Globus pallidus (tissue), 1 donor: Measurements from ENCODE around the gene ITIH3.
"Not testable (repeated sequence)": the region's sequence is repeated elsewhere in the genome, so short reads cannot be mapped to it uniquely, and the experiment has no call there.

ENCODE experiments used
- DNase-seq: peaks from one replicate; pipeline ENCODE4 v3.0.0-alpha.2; 2015; ENCODE audit warnings: low spot score

Gene ITIH3, protein sequence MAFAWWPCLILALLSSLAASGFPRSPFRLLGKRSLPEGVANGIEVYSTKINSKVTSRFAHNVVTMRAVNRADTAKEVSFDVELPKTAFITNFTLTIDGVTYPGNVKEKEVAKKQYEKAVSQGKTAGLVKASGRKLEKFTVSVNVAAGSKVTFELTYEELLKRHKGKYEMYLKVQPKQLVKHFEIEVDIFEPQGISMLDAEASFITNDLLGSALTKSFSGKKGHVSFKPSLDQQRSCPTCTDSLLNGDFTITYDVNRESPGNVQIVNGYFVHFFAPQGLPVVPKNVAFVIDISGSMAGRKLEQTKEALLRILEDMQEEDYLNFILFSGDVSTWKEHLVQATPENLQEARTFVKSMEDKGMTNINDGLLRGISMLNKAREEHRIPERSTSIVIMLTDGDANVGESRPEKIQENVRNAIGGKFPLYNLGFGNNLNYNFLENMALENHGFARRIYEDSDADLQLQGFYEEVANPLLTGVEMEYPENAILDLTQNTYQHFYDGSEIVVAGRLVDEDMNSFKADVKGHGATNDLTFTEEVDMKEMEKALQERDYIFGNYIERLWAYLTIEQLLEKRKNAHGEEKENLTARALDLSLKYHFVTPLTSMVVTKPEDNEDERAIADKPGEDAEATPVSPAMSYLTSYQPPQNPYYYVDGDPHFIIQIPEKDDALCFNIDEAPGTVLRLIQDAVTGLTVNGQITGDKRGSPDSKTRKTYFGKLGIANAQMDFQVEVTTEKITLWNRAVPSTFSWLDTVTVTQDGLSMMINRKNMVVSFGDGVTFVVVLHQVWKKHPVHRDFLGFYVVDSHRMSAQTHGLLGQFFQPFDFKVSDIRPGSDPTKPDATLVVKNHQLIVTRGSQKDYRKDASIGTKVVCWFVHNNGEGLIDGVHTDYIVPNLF

DNA sequence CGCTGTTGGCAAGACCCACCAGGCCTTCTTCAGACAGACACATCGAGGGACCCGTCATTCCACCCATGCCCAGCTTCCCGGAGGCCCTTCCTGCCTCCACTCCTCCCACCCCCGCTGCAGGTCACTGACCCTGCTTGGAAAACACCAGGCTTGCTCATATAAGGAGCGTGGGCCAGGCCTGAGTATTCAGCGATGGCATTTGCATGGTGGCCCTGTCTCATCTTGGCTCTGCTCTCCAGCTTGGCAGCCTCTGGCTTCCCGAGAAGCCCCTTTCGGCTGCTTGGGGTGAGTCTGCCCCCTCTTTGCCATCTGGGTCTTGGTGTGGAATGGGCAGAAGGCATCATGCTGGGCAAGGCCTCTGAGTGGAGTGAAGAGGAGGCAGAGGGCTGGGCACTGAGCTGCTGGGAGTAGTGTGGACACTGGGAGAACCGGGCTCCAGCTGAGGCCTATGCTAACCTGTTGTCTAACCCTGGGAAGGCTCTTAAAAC is at the start of gene ITIH3:
ITIH3 (plus strand) TSS at position 185 of the 488 bp plus-strand sequence; CDS start at position 193, 8 bp downstream.
- DNase-seq, result no peak

DNA sequence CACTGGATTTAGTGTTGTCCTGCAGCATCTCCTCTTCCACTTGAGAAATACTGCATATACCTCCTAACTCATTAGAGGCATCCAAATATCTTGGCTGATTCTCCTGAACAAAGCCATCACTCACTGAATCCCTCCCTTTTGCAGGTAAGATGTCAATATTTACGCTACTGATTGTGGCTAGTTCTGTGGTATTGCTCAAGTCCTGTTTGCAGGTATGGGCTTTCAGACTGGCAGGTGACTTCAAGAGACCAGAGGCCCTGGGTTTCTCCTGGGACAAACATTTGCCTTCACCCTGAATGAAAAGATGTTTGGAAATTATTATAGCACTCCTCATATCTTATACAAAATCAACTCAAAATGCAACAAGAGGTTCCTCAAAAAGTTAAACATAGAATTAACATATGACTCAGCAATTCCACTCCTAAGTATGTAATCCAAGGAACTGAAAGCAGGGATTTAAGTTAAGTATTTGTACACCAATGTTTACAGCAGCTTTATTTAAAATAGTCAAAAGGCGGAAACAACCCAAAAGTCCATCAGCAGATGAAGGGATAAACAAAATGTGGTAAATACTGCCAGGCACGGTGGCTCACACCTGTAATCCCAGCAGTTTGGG is 42.4 kb upstream of the ITIH3 start:
- DNase-seq, result no peak

DNA sequence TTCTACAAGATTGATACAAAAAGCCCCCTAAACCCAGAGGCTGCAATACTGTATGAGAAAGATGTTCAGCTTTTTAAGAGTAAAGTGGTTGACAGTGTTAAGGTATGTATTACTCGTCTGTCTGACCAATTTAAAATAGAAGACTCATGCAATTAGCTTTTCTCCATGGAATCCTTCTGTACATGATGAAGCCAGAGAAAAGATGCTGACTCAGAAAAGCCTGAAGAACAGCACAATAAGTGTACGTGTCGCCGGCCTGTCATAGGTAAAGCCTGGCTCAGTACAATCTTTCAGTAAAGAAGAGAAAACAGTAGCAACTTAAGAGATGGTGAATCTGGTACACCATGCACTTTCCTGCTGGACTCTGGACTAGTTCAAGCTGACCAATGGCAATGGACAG is 40.2 kb upstream of the ITIH3 start:
- DNase-seq, result no peak

DNA sequence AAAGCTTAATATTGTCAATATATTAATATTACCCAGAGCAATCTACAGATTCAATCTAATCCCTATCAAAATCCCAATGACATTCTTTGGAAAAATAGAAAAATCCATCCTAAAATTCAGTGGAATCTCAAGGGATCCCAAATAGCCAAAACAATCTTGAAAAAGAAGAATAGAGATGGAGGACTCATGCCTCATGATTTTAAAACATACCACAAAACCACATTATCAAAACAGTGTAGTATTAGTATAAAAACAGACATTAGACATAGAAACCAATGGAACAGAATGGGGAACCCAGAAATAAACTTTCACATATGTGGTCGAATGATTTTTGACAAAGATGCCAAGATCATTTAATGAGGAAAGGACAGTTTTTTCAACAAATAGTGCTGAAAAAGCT is 38.5 kb upstream of the ITIH3 start:
- DNase-seq, result no peak

DNA sequence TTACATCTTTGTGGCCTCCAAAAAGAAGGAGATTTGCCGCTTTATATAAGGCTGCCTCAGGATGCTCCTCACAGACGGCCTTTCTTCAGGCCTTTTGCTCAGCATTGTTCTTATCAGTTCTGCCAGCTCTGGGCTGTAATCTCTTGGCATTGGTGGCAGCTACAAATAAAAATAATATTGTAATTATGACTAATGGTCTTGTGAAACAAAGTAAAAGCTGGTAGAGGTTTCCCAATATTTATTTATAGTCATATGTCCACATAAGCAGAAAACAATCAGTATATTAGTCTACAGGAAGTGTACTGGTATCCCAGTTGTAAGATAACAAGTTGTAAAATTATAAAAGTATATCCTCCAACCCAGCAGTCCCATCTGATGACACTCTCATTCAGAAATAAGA is 31.1 kb upstream of the ITIH3 start:
- DNase-seq, result no peak

DNA sequence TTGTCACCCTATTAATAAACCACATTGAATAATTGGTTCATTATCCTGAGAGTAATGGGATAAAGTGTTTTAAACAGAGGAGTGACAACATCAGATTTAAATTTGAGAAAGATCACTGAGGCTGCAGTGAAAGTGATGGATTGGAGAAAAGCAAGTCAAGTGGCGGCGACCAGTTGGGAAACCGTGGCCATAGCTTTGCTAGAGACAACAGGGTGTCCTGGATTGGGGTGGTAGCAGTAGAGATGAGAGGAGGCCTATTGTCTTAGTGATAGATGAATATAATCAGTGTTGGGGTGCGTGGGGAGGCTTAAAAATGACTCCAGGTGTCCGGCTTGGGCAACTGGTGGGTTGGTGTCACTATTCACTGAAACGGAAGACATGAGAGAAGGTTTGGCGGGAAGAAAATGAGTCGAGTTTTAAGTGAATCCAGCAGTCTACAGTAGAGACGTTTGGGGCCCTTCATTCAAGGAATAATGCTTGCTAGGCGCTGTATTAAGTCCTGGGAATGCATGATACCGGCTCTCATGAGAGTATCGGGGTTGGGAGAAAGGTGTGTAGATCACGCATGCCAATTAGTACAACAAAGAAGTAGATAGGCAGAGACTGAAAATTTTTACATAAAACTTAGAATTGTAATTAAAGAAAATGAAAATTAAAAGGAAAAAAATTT is 24.7 kb upstream of the ITIH3 start:
- DNase-seq, result no peak

DNA sequence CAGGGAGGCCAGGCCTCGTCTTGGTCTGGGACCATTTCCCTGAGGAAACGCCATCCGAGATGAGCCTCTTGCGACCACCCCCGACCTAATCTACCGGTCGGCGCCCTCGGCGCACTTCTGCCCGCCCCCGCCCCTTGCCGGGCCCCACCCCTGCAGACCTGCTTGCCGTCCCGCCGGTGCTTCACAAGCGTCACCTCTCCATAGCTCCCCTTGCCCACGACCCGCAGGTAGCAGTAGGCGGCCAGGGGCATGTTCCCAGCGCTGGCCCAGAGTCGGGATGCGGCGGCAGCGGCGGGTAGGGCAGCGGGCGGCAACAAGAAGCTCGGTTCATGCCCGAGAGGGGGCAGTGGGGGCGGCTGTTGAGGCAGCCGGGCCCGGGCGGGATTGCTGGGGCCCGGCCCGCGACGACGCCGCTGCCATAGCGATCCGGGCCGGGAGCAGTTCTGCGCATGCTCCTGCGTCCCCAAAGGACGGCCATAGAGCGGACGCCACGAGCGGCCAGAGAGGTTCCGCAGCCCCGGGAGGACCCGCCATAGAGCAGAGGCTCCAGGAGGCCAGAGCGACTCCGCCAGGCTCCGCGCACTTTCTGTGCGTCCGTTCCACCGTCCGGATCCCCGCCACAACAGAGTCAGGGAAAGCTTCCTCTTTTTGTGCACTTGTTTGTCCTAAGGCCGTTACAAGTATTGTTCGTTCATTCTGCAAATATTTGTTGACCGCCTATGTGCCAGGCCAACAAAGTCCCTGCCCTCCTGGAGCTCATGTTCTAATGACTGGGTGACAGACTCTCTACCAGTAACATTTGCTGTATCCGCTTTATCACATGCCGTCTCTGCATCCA is 23.9 kb upstream of the ITIH3 start, which contains the start of gene NEK4:
NEK4 (minus strand) TSS at position 445 of the 838 bp plus-strand sequence; CDS start at position 251, 194 bp downstream.
- peak; percentile 90 for DNase-seq

DNA sequence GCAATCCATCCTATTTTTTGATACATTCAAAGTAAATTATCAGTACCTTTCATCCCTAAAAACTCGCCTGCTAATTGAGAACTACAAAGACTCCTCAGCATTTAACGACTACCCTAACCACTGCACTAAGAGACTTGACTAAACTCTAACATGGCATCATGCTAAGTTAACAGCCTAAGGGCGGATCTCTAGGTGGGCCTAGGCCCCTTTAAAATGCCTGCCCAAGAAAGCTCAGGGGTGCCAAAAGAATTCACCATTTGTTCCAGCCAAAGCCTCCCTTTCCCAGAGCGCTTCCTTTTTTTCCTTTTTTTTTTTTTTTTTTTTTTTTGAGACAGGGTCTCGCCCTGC is 23.3 kb upstream of the ITIH3 start:
- DNase-seq, result no peak

DNA sequence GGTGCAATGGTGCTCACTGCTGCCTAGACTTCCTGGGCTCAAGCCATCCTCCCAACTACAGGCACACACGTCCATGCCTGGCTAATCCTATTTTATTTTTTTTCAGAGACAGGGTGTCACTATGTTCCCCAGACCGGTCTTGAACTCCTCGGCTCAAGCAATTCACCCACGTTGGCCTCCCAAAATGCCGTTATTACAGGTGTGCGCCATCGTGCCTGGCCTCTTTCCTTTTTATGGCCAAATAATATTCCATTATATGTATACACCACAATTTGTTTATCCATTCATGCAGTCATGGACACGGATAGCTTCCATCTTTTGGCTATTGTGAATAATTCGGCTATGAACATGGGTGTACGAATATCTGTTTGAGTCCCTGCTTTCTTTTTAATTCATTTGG is 22.9 kb upstream of the ITIH3 start:
- DNase-seq, result no peak

DNA sequence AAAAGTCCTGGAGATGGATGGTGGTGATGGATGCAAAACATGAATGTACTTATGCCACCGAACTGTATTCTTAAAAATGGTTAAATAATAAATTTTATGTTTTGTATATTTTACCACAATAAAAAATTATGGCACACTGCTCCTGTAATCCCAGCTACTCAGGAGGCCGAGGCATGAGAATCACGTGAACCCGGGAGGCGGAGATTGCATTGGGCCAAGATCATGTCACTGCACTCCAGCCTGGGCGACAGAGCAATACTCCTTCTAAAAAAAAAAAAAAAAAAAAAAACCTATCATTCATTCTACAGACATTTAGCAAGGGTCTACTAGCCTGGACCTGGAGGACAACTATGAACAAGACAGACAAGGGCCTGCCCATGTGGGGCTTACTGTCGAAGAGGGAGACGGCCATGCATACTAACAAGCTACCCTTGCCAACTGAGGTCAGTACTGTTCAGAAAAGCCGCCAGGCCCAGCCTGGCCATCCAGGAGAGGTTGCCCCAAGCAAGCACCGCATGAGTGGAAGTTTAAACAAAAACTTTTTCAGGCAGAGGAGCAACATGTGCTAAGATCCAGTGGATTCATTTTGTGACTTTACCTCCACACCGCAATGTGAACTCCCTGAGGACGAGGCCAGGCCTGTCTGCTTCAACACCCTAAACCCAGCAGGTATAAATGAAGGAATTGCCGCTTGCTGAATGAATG is 21.1 kb upstream of the ITIH3 start:
- DNase-seq, result no peak

DNA sequence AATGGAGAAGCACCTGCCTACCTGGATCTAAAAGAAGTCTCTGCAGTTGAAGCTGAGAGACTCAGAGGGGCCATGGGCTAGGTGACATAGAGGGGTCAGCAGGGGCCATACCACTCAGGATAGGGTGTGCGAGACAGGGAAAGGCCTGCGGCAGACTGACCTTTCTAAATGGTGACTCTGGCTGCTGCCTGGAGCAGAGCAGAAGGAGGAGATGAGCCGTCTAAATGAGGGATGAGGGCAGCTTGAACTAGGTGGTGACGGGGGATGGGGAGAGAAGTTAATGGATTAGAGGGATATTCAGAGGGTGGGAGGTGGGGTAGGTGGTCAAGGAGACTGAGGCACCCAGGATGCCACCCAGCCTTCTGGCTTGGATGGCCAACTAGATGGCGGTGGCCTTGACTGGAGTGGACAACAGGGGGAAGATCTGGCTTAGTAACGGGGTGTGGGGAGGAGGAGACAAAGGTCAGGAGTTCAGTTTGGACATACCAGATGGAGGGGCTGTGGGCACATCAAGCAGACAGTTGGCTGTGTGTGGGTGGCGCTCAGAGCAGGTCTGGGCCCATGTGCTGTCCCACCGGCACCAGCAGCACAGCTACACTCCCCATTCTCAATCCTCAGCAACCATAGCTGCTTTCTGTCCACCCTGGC is 20.4 kb upstream of the ITIH3 start:
- no peak for DNase-seq

DNA sequence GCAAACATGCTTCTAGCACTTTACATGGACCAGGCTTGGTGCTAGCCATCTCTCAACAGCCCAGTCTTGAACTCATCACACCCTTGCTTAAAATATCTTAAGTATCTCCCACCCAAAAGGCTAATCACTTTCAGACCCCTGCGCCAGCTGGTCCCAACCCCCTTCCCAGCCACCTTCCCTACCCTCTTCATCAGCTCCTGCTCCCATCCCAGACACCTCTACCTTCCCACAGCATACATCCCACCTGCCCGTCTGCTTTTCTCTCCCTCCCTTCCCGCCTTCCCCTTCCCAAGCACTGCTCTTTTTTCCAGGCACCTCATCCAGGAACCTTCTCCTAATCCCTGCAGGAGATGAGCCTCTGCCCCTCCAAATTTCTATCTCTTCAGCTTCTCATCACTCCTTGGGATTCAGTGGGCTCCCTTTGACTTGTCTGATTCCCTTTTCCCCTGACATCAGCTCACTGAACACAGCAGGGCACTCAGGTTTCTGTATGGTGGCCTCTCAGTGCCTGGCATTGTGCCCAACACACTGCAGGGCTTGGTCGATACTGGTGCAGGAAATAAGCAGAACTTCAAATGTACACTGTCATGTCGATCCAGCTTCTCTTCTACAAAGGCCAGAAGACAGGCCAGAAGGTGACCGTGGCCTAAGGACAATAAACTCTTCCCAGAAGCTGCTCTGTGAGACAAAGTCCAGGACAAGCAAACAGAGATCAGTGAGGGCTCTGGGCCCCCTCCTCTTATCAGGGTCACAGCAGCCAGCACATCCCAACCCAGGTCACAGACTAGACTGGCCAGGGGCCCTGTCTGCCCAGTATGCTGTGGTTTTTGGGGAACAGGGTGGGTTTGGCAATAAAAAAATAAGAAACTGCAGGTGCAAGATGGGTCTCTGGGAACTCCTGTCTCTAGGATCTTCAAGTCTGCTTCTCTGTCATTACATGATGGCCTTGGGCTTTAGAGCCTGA is 19.4 kb upstream of the ITIH3 start:
- DNase-seq, result no peak

DNA sequence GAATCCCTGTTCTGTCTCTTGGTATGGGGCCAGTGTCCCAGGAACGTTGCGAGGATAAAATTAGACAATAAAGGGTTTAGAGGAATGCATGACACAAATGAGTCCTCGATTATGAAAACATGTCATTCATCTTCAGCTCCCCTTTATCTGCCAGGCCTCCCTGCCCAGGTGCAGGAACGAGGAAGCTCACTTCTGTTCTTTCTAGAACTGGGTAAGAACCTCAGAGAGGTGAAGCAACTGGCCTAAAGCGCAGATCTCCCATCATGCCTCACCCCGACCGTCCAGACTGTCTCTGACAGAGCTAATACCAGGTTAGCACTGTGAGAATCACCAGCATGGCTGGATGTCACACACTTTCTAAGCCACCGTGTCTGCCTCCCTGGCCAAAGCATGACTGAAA is 18.7 kb upstream of the ITIH3 start:
- DNase-seq, result no peak

DNA sequence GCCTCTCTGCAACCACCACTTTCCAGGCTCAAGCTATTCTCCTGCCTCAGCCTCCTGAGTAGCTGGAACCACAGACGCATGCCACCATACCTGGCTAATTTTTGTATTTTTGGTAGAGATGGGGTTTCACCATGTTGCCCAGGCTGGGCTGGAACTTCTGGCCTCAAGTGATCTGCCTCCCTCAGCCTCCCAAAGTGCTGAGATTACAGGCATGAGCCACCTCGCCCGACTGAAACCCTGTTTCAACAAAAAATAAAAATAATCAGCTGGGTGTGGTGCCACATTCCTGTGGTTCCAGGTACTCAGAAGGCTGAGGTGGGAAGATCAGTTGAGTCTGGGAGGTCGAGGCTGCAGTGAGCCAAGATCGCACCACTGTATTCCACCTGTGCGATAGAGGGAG is 18.1 kb upstream of the ITIH3 start:
- DNase-seq, result not testable (repeated sequence)

DNA sequence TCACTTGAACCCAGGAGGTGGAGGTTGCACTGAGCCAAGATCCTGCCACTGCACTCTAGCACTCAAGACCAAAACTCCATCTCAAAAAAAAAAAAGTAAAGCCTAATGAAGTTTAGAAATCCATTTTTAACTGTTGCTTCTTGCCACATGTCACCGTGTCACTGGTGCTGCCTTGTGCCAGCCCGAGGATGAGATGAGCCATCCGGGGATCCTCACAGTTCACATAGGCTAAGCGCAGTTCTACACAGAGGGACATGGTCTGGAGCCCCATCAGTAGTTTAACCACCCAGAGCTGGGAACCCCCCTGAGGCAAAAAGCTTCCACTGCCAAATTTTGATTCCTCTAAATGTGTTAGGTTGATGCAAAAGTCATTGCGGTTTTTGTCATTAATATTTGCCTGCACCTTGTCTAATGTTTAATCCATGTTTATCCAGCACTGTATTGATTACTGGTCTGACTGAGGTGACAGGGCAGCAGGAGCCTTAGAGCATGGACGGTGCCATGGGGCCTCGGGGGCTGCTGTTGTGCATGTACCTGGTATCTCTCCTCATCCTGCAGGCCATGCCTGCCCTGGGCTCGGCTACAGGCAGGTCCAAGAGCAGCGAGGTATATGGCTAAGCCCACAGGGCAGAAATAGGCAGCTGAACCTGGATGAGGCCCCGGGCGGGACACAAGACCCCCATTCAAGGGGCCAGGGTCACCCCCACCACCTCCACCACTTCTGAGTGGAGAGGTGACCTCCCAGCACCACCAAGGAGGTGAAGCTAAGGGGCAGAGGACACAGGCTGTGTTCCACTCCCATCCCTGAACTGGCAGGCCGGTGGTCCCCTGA is 17.3 kb upstream of the ITIH3 start, which contains the start of gene ITIH1:
ITIH1 (plus strand) TSS at position 473 of the 832 bp plus-strand sequence; CDS start at position 490, 17 bp downstream.
- no peak for DNase-seq

DNA sequence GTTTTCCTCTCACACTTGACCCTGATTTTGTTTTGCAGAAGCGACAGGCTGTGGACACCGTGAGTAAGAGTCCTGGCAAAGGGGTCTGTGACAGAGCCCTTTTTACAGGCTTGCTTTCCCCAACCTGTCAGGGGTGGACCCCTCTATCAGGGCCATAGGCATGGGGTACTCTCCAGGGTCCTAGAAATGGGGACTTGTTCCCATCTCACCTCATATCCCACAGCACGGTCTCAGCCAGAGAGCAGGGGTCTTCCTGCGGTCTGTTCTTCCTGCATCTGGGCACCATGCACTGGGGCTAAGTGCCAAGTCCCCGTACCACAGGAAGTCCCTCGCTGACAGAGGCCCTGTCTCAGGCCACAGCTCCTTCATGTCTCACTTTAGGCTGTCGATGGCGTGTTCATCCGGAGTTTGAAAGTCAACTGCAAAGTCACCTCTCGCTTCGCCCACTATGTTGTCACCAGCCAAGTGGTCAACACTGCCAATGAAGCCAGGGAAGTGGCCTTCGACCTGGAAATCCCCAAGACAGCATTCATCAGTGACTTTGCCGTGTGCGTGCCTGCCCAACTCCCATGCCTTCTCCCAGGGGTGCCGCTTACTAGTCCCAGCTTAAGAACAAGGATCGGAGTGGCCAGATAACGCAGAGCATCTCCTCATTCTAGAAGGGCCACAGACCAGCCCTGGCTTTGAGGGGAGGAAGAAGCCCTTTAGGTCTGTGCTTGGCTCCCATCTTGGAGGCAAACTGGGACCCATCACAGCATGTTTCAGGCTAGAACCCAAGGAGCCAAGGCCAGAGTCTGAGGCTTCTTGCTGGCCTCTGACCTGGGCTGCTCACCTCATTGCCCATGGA is 16.4 kb upstream of the ITIH3 start:
- no peak for DNase-seq
